RWPE1 (cell line): Measurements from ENCODE around the gene HSF5.

ENCODE experiments used
- CTCF ChIA-PET: fragments of 350-600 bp; sonication (Branson Sonifier 250); formaldehyde crosslinking; extraction: SDS; loops from one replicate; lab custom pipeline; 2021; lab: Yijun Ruan, JAX
- POLR2A ChIA-PET: fragments of 400-600 bp; formaldehyde crosslinking; extraction: SDS; loops from one replicate; lab custom pipeline; 2020; ENCODE audit warnings: antibody characterized with exemption; ENCODE audit not compliant: low non-redundant PET; lab: Yijun Ruan, JAX
- DNase-seq: peaks from one replicate; pipeline ENCODE4 v3.0.0; 2012; ENCODE audit warnings: low spot score
- H3K27ac ChIP-seq: fragments of 450-650 bp; 2 replicates; pipeline ENCODE4 v1.5.1; 2017
- CTCF ChIP-seq: fragments of 450-650 bp; conservative IDR thresholded peaks from 2 replicates; pipeline ENCODE4 v1.5.1; 2017; ENCODE audit warnings: low read depth, mild to moderate bottlenecking

HSF5 gene

GRCh38 chr17:58487589-58488427 is at the start of gene HSF5:
HSF5 (minus strand) TSS chr17:58488408; CDS start chr17:58488274, 134 bp downstream.
- ChIA-PET CTCF (no interaction called here), POLR2A (no interaction called here)
- H3K27ac ChIP-seq: no peak within 1 kb of the TSS
- no peak for DNase-seq
- TF ChIP-seq CTCF: no peak

- ChIA-PET POLR2A (no interaction called here), CTCF (interaction anchor here (0.6 to 0.7 kb wide), 2 partner anchors 60 to 95 kb away, joined by 3 read pairs; no protein-coding TSS in a partner anchor)
- no peak overlapping the region for H3K27ac ChIP-seq
- no peak for DNase-seq
- no peak for TF ChIP-seq CTCF
Observed at GRCh38 chr17:58537266-58537665, 49.1 kb upstream of the HSF5 start.

- H3K27ac ChIP-seq: no peak overlapping the region
- no peak for TF ChIP-seq CTCF
- POLR2A ChIA-PET: no interaction called here
- no peak for DNase-seq
- CTCF ChIA-PET: interaction anchor here (0.6 kb wide), 1 partner anchor 9 kb away, joined by 3 read pairs; no protein-coding TSS in a partner anchor
Observed at GRCh38 chr17:58536542-58536941, 48.3 kb upstream of the HSF5 start.

- ChIA-PET CTCF (no interaction called here), POLR2A (no interaction called here)
- no peak for TF ChIP-seq CTCF
- H3K27ac ChIP-seq: no peak overlapping the region
- peak; percentile 36 for DNase-seq
Observed at GRCh38 chr17:58535431-58535830, 47.2 kb upstream of the HSF5 start.

GRCh38 chr17:58534901-58535421 is 46.8 kb upstream of the HSF5 start:
- no peak overlapping the region for H3K27ac ChIP-seq
- peak; percentile 81 for DNase-seq
- ChIA-PET CTCF (no interaction called here), POLR2A (no interaction called here)
- TF ChIP-seq CTCF: no peak

- H3K27ac ChIP-seq: no peak overlapping the region
- no peak for DNase-seq
- CTCF ChIA-PET: no interaction called here
- no peak for TF ChIP-seq CTCF
- POLR2A ChIA-PET: no interaction called here
Observed at GRCh38 chr17:58534331-58534730, 46.1 kb upstream of the HSF5 start.
